ENCODE data around the gene SLC5A6.

SLC5A6 gene

GRCh38 chr2:27245626-27246025 lies 33.6 kb upstream of the SLC5A6 start:
- no peaks in the 10 kb centered on the region for H3K9me3 Mint-ChIP-seq
- ATAC-seq (replicated peaks; ENCODE audit: extremely low read depth, poor library complexity, severe bottlenecking) (no peak), DNase-seq (ENCODE audit: low spot score in 2 of 2) (no peak)
- peaks cover 12% of the 10 kb centered on the region for H3K27me3 Mint-ChIP-seq
- H3K36me3 Mint-ChIP-seq (ENCODE audit: insufficient read depth) = peaks cover 9% of the 10 kb centered on the region
- peaks cover 7% of the 10 kb centered on the region for H3K4me1 Mint-ChIP-seq
- H3K27ac Mint-ChIP-seq (ENCODE audit: low read depth) = no peak overlapping the region
- no peak overlapping the region for H3K4me3 Mint-ChIP-seq

GRCh38 chr2:27245116-27245515 lies 33.0 kb upstream of the SLC5A6 start:
- H3K27me3 Mint-ChIP-seq = peaks cover 9% of the 10 kb centered on the region
- peaks cover 9% of the 10 kb centered on the region for H3K36me3 Mint-ChIP-seq (ENCODE audit: insufficient read depth)
- no peak overlapping the region for H3K27ac Mint-ChIP-seq (ENCODE audit: low read depth)
- no peak for ATAC-seq (replicated peaks; ENCODE audit: extremely low read depth, poor library complexity, severe bottlenecking)
- H3K9me3 Mint-ChIP-seq = no peaks in the 10 kb centered on the region
- peaks cover 7% of the 10 kb centered on the region for H3K4me1 Mint-ChIP-seq
- no peak for DNase-seq (ENCODE audit: low spot score in 2 of 2)
- H3K4me3 Mint-ChIP-seq = no peak overlapping the region

GRCh38 chr2:27243391-27244130 lies 31.5 kb upstream of the SLC5A6 start:
- Mint-ChIP-seq H3K36me3 (ENCODE audit: insufficient read depth) (peaks cover 9% of the 10 kb centered on the region), H3K9me3 (no peaks in the 10 kb centered on the region), H3K27ac (ENCODE audit: low read depth) (no peak overlapping the region), H3K4me3 (no peak overlapping the region), H3K27me3 (peaks cover 7% of the 10 kb centered on the region), H3K4me1 (peaks cover 7% of the 10 kb centered on the region)
- ATAC-seq (replicated peaks; ENCODE audit: extremely low read depth, poor library complexity, severe bottlenecking) (no peak), DNase-seq (ENCODE audit: low spot score in 2 of 2) (no peak)

GRCh38 chr2:27242614-27242951 lies 30.5 kb upstream of the SLC5A6 start:
- ATAC-seq (replicated peaks; ENCODE audit: extremely low read depth, poor library complexity, severe bottlenecking) (no peak), DNase-seq (ENCODE audit: low spot score in 2 of 2) (no peak)
- Mint-ChIP-seq H3K27me3 (no peaks in the 10 kb centered on the region), H3K4me1 (peaks cover 7% of the 10 kb centered on the region), H3K27ac (ENCODE audit: low read depth) (peak overlapping the region; percentile 55), H3K9me3 (no peaks in the 10 kb centered on the region), H3K4me3 (no peak overlapping the region), H3K36me3 (ENCODE audit: insufficient read depth) (peaks cover 12% of the 10 kb centered on the region)

GRCh38 chr2:27241761-27242613 lies 29.9 kb upstream of the SLC5A6 start:
- H3K27ac Mint-ChIP-seq (ENCODE audit: low read depth) = peak overlapping the region; percentile 55
- DNase-seq (ENCODE audit: low spot score in 2 of 2) (no peak), ATAC-seq (replicated peaks; ENCODE audit: extremely low read depth, poor library complexity, severe bottlenecking) (no peak)

GRCh38 chr2:27240406-27240805 lies 28.3 kb upstream of the SLC5A6 start:
- Mint-ChIP-seq H3K36me3 (ENCODE audit: insufficient read depth) (peaks cover 19% of the 10 kb centered on the region), H3K9me3 (no peaks in the 10 kb centered on the region), H3K4me1 (peaks cover 7% of the 10 kb centered on the region)

More at GRCh38 chr2:27241761-27242613, 29.9 kb upstream of the SLC5A6 start:
- peaks cover 16% of the 10 kb centered on the region for H3K36me3 Mint-ChIP-seq (ENCODE audit: insufficient read depth)
- H3K9me3 Mint-ChIP-seq = no peaks in the 10 kb centered on the region
- no peaks in the 10 kb centered on the region for H3K27me3 Mint-ChIP-seq
- H3K4me1 Mint-ChIP-seq = peaks cover 7% of the 10 kb centered on the region
- H3K4me3 Mint-ChIP-seq = no peak overlapping the region

GRCh38 chr2:27238976-27239375 lies 26.9 kb upstream of the SLC5A6 start:
- ATAC-seq (replicated peaks; ENCODE audit: extremely low read depth, poor library complexity, severe bottlenecking) = no peak
- no peaks in the 10 kb centered on the region for H3K9me3 Mint-ChIP-seq
- no peaks in the 10 kb centered on the region for H3K27me3 Mint-ChIP-seq
- no peak overlapping the region for H3K4me3 Mint-ChIP-seq
- peaks cover 7% of the 10 kb centered on the region for H3K4me1 Mint-ChIP-seq
- no peak overlapping the region for H3K27ac Mint-ChIP-seq (ENCODE audit: low read depth)
- H3K36me3 Mint-ChIP-seq (ENCODE audit: insufficient read depth) = peaks cover 23% of the 10 kb centered on the region
- no peak for DNase-seq (ENCODE audit: low spot score in 2 of 2)

More at GRCh38 chr2:27240406-27240805, 28.3 kb upstream of the SLC5A6 start:
- DNase-seq (ENCODE audit: low spot score in 2 of 2) (no peak), ATAC-seq (replicated peaks; ENCODE audit: extremely low read depth, poor library complexity, severe bottlenecking) (no peak)
- H3K27me3 Mint-ChIP-seq = no peaks in the 10 kb centered on the region
- no peak overlapping the region for H3K4me3 Mint-ChIP-seq
- no peak overlapping the region for H3K27ac Mint-ChIP-seq (ENCODE audit: low read depth)

GRCh38 chr2:27237341-27237945 lies 25.4 kb upstream of the SLC5A6 start:
- DNase-seq (ENCODE audit: low spot score in 2 of 2) (no peak), ATAC-seq (replicated peaks; ENCODE audit: extremely low read depth, poor library complexity, severe bottlenecking) (no peak)
- peak overlapping the region; percentile 43 for H3K27ac Mint-ChIP-seq (ENCODE audit: low read depth)
- no peak overlapping the region for H3K4me3 Mint-ChIP-seq
- no peaks in the 10 kb centered on the region for H3K27me3 Mint-ChIP-seq
- peaks cover 25% of the 10 kb centered on the region for H3K36me3 Mint-ChIP-seq (ENCODE audit: insufficient read depth)
- peaks cover 7% of the 10 kb centered on the region for H3K4me1 Mint-ChIP-seq
- H3K9me3 Mint-ChIP-seq = no peaks in the 10 kb centered on the region

GRCh38 chr2:27236626-27237025 lies 24.6 kb upstream of the SLC5A6 start:
- Mint-ChIP-seq H3K4me1 (peaks cover under 1% of the 10 kb centered on the region), H3K27ac (ENCODE audit: low read depth) (no peak overlapping the region), H3K27me3 (no peaks in the 10 kb centered on the region), H3K36me3 (ENCODE audit: insufficient read depth) (peaks cover 29% of the 10 kb centered on the region), H3K9me3 (no peaks in the 10 kb centered on the region), H3K4me3 (no peak overlapping the region)
- ATAC-seq (replicated peaks; ENCODE audit: extremely low read depth, poor library complexity, severe bottlenecking) = no peak
- no peak for DNase-seq (ENCODE audit: low spot score in 2 of 2)

GRCh38 chr2:27236136-27236535 lies 24.1 kb upstream of the SLC5A6 start:
- no peak for ATAC-seq (replicated peaks; ENCODE audit: extremely low read depth, poor library complexity, severe bottlenecking)
- Mint-ChIP-seq H3K27me3 (no peaks in the 10 kb centered on the region), H3K4me3 (no peak overlapping the region), H3K4me1 (no peaks in the 10 kb centered on the region), H3K36me3 (ENCODE audit: insufficient read depth) (peaks cover 31% of the 10 kb centered on the region), H3K9me3 (no peaks in the 10 kb centered on the region), H3K27ac (ENCODE audit: low read depth) (no peak overlapping the region)
- no peak for DNase-seq (ENCODE audit: low spot score in 2 of 2)

GRCh38 chr2:27233341-27233740 lies 21.3 kb upstream of the SLC5A6 start:
- H3K4me1 Mint-ChIP-seq = no peaks in the 10 kb centered on the region
- H3K36me3 Mint-ChIP-seq (ENCODE audit: insufficient read depth) = peaks cover 37% of the 10 kb centered on the region
- H3K9me3 Mint-ChIP-seq = no peaks in the 10 kb centered on the region
- H3K27ac Mint-ChIP-seq (ENCODE audit: low read depth) = no peak overlapping the region
- ATAC-seq (replicated peaks; ENCODE audit: extremely low read depth, poor library complexity, severe bottlenecking) (no peak), DNase-seq (ENCODE audit: low spot score in 2 of 2) (no peak)
- H3K4me3 Mint-ChIP-seq = no peak overlapping the region
- H3K27me3 Mint-ChIP-seq = no peaks in the 10 kb centered on the region

GRCh38 chr2:27231921-27232320 lies 19.9 kb upstream of the SLC5A6 start:
- H3K9me3 Mint-ChIP-seq = no peaks in the 10 kb centered on the region

More at GRCh38 chr2:27231921-27232320, 19.9 kb upstream of the SLC5A6 start:
- no peak overlapping the region for H3K27ac Mint-ChIP-seq (ENCODE audit: low read depth)
- H3K4me3 Mint-ChIP-seq = no peak overlapping the region
- DNase-seq (ENCODE audit: low spot score in 2 of 2) (no peak), ATAC-seq (replicated peaks; ENCODE audit: extremely low read depth, poor library complexity, severe bottlenecking) (no peak)
- no peaks in the 10 kb centered on the region for H3K27me3 Mint-ChIP-seq
- H3K4me1 Mint-ChIP-seq = no peaks in the 10 kb centered on the region
- H3K36me3 Mint-ChIP-seq (ENCODE audit: insufficient read depth) = peaks cover 45% of the 10 kb centered on the region
